SIG-M5 (cell line): ENCODE data around the gene P3H2.

Experiments used
- DNase-seq: peaks from one replicate; lab custom pipeline; 2025; lab: John Stamatoyannopoulos, UW

The P3H2 gene

GRCh38 chr3:189945935-189946709 is 174.6 kb downstream of the P3H2 start:
- DNase-seq: no peak

GRCh38 chr3:189944285-189945145 is 176.2 kb downstream of the P3H2 start:
- no peak for DNase-seq

- DNase-seq: no peak
Measured at GRCh38 chr3:189942948-189943347, 177.7 kb downstream of the P3H2 start.

- no peak for DNase-seq
Measured at GRCh38 chr3:189941679-189942078, 179.0 kb downstream of the P3H2 start.

GRCh38 chr3:189941125-189941524 is 179.6 kb downstream of the P3H2 start:
- no peak for DNase-seq

- DNase-seq: no peak
Measured at GRCh38 chr3:189937302-189938127, 183.2 kb downstream of the P3H2 start.

GRCh38 chr3:189936201-189936945 is 184.3 kb downstream of the P3H2 start:
- no peak for DNase-seq

- no peak for DNase-seq
Measured at GRCh38 chr3:189927975-189928895, 192.5 kb downstream of the P3H2 start.

GRCh38 chr3:189921770-189922169 is 198.9 kb downstream of the P3H2 start:
- DNase-seq: no peak

GRCh38 chr3:189914799-189915198 is 205.9 kb downstream of the P3H2 start:
- DNase-seq: peak; percentile 52

GRCh38 chr3:189911001-189911400 is 209.7 kb downstream of the P3H2 start:
- no peak for DNase-seq

- no peak for DNase-seq
Measured at GRCh38 chr3:189909573-189909972, 211.1 kb downstream of the P3H2 start.

- no peak for DNase-seq
Measured at GRCh38 chr3:189909139-189909538, 211.6 kb downstream of the P3H2 start.

GRCh38 chr3:189908646-189909045 is 212.1 kb downstream of the P3H2 start:
- DNase-seq: no peak

GRCh38 chr3:189907803-189908202 is 212.9 kb downstream of the P3H2 start:
- no peak for DNase-seq
